Measurements from ENCODE around the gene RBM4B. TPM values are rescaled to one million over a fixed set of nuclear protein-coding genes. Genes with fewer than 3 reads are reported as not detected.

Gene RBM4B
- total and polyA plus RNA-seq, 8 donors: 5.7 to 20.7 (median 8.3) TPM

GRCh38 chr11:66652651-66653050 lies 25.0 kb downstream of the RBM4B start:
- H3K27ac ChIP-seq: no peak overlapping the region
- no peaks in the 10 kb centered on the region for H3K9me3 ChIP-seq
- no peak overlapping the region for H3K4me3 ChIP-seq
- ATAC-seq: no peak
- H3K36me3 ChIP-seq: peaks cover 0 to 12% (median 0%) of the 10 kb centered on the region in 3 donors
- H3K4me1 ChIP-seq: no peaks in the 10 kb centered on the region
- intact Hi-C loops (cut with DNase I): no loop called here
- no peak for DNase-seq
- H3K27me3 ChIP-seq: no peaks in the 10 kb centered on the region
- no peak for FAIRE-seq
- WGBS, 2 donors: 90 to 92% methylated on average over 7 of the region's 7 CpGs
- TF ChIP-seq CTCF (IDR thresholded peaks at IDR 0.05): no peak

GRCh38 chr11:66651016-66651415 lies 26.7 kb downstream of the RBM4B start:
- FAIRE-seq (no peak), ATAC-seq (peak in 3 of 4 donors; percentile 24 to 72 (median 37)), DNase-seq (no peak)
- Histone ChIP-seq H3K4me3 (no peak overlapping the region), H3K27ac (no peak overlapping the region), H3K36me3 (peaks cover under 1 to 20% (median 4%) of the 10 kb centered on the region in 3 donors), H3K27me3 (no peaks in the 10 kb centered on the region), H3K9me3 (no peaks in the 10 kb centered on the region), H3K4me1 (no peaks in the 10 kb centered on the region)
- no peak for TF ChIP-seq CTCF (IDR thresholded peaks at IDR 0.05)
- intact Hi-C loops (cut with DNase I): no loop called here
- WGBS, 2 donors: 92 to 98% methylated on average over 2 of the region's 2 CpGs

GRCh38 chr11:66649903-66650302 lies 27.8 kb downstream of the RBM4B start:
- Histone ChIP-seq H3K4me3 (no peak overlapping the region), H3K9me3 (no peaks in the 10 kb centered on the region), H3K36me3 (peaks cover 4 to 25% (median 10%) of the 10 kb centered on the region in 3 donors), H3K4me1 (peaks cover 5 to 7% (median 5%) of the 10 kb centered on the region in 3 donors), H3K27ac (no peak overlapping the region), H3K27me3 (no peaks in the 10 kb centered on the region)
- FAIRE-seq (no peak), ATAC-seq (no peak), DNase-seq (no peak)
- intact Hi-C loops (cut with DNase I): no loop called here
- no peak for TF ChIP-seq CTCF (IDR thresholded peaks at IDR 0.05)
- 89 to 96% methylated on average over 5 of the region's 5 CpGs for WGBS, 2 donors

- FAIRE-seq: no peak
- Histone ChIP-seq H3K4me1 (peaks cover 23 to 36% (median 28%) of the 10 kb centered on the region in 3 donors), H3K27ac (no peak overlapping the region), H3K4me3 (no peak overlapping the region), H3K27me3 (no peaks in the 10 kb centered on the region), H3K36me3 (peaks cover 4 to 47% (median 22%) of the 10 kb centered on the region in 3 donors), H3K9me3 (no peaks in the 10 kb centered on the region)
- 81 to 82% methylated on average over 4 of the region's 4 CpGs for WGBS, 2 donors
- intact Hi-C loops (cut with DNase I): no loop called here
- no peak for ATAC-seq
- no peak for TF ChIP-seq CTCF (IDR thresholded peaks at IDR 0.05)
- DNase-seq: no peak
Measured at GRCh38 chr11:66646828-66647227, 30.9 kb downstream of the RBM4B start.

- DNase-seq (no peak), ATAC-seq (no peak), FAIRE-seq (no peak)
- 60 to 73% methylated on average over 24 of the region's 24 CpGs for WGBS, 2 donors
- Histone ChIP-seq H3K4me3 (peak overlapping the region in 1 of 4 donors; percentile 23), H3K36me3 (peaks cover 7 to 43% (median 24%) of the 10 kb centered on the region in 3 donors), H3K4me1 (peaks cover 44 to 56% (median 45%) of the 10 kb centered on the region in 3 donors), H3K27me3 (no peaks in the 10 kb centered on the region), H3K27ac (no peak overlapping the region), H3K9me3 (no peaks in the 10 kb centered on the region)
- intact Hi-C loops (cut with DNase I): no loop called here
- no peak for TF ChIP-seq CTCF (IDR thresholded peaks at IDR 0.05)
Measured at GRCh38 chr11:66643745-66644437, 33.8 kb downstream of the RBM4B start.
